IPS-18c (cell line): ENCODE results near the gene HMCN1.

ENCODE experiments used
- H3K4me3 ChIP-seq: 2 replicates; pipeline ENCODE4 v1.7.0; 2013; ENCODE audit warnings: low read depth, mild to moderate bottlenecking, low read length, moderate library complexity; ENCODE audit not compliant: insufficient read depth
- H3K9me3 ChIP-seq: one replicate; pipeline ENCODE4 v1.6.1; 2013; ENCODE audit warnings: mild to moderate bottlenecking, low read length, moderate library complexity; ENCODE audit not compliant: control insufficient read depth, insufficient read depth

Gene HMCN1

DNA sequence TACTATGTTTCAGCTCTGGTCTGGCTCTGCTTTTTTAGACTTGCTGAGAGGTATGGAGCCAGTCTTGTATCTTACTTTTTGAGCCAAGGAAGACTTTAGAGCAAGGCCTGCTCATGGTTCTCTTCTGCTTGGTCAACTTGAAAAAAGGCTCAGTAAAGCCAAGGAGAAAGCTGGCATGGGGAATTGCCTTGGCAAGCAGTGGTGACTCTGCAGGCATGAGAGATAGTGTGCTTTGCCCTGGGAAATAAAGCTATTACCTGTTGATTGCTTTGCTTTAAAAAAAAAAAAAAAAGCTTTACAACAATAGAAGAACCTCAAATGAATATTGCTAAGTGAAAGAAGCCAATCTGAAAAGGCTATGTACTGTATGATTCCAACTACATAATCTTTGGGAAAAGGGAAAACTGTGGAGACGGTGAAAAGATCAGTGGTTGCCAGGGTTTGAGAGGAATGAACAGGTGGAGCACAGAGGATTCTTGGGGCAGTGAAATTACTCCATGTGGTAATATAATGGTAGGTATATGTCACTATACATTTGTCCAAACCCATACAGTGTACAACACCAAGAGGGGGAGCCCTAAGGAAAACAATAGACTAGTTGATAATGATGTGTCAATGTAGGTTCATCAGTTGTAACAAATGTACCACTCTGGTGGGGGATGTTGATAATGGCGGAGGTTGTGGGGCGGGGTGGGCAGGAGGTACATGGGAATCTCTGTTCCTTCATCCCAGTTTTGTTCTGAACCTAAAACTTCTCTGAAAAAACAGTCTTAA, 87.6 kb downstream of the HMCN1 start:
- Histone ChIP-seq H3K9me3 (no peaks in the 10 kb centered on the region), H3K4me3 (no peak overlapping the region)

DNA sequence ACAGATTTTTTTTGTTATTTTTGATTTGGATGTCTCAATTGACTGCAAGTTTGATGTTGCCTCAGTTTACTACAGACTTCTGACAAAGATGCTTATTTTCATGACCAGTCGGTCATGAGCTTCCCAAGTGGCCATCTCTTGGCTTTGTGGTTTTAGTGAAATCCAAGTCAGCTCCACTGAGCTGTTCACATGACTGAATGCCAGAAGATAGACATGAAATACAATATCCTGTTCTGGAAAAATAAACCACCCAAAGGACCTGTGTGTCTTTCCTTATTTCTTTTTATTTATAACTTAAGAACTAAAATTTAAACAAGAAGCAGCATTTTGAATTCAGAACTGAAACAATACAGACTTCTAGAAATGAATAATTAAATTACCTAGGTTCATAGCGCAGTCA, 89.3 kb downstream of the HMCN1 start:
- Histone ChIP-seq H3K9me3 (no peaks in the 10 kb centered on the region), H3K4me3 (no peak overlapping the region)

DNA sequence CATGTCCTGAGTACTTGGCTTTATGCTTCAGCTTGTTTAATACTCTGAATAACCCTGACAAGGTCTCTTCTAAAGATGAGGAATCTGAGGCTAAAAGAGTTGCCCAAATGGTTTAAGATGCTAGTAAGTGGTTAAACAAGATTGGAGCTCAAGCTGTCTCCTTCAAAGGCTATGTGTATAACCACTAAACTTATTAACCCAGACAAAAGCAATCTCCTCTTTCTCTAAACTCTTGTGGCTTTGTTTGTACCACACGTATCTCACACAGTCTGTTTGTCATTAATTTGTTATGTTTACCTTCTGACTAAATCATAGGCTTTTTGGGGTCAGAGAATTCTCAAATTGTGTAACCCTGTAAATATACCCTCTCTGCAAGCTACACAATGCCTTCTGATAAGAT, 89.9 kb downstream of the HMCN1 start:
- Histone ChIP-seq H3K9me3 (no peaks in the 10 kb centered on the region), H3K4me3 (no peak overlapping the region)

DNA sequence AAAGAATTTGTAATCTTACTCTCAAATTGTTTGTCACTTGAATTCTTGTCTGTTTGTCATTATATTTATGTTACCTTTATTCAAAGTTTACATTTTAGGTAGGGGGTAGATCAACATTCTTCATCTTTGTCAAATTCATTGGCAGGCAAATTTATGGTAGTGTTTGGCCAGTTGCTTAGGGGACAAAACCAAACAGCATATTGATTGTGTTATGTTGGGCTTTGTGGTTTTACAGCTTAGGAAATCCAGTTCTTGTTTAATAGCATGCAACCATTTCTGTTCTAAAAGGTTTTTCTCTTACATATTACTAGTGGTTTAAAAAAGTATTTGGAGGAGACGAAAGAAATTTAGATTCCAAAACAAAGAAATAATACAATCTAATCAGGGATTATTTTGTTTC, 91.4 kb downstream of the HMCN1 start:
- Histone ChIP-seq H3K4me3 (no peak overlapping the region), H3K9me3 (no peaks in the 10 kb centered on the region)

DNA sequence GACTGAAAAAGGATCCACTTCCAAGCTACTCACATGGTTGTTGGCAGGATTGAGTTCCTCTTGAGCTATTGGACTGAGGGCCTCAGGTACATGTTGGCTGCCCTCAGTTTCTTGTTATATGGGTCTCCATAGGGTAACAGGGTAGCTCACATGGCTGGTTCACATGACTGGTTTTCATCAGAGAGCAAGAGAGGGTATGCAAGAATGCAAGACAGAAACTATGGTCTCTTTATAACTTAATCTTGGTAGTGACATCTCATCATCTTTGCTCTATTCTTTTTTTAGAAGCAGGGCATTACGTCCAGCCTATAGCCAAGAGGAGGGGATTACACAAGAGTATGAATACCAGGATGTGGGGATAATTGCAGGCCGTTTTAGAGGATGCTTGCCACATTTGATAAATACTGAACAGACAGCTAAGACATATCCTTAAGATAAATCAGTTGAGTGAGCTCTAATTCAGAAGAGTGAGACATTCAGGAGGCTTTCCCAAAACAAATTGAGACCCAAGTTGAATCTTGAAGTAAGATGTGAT, 100.2 kb downstream of the HMCN1 start:
- Histone ChIP-seq H3K4me3 (no peak overlapping the region), H3K9me3 (no peaks in the 10 kb centered on the region)

DNA sequence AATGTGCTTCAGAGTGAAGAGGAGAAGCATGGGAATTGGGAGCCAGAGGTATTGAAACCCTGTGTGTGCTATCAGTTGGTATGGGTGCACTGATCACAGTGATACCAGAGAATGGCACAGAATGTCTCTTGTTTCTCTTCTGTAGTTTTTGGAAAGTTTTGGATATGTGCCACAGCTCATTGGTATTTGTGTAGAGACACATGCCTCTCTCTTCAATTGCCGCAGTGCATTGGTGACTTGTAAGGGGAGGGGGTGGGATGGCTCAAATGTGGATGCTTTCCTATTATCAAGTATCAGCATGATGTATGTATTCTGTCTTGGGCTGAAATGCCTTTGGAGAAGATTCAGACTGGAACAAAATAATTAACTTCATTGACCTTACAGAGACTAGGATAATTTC, 101.0 kb downstream of the HMCN1 start:
- no peak overlapping the region for H3K4me3 ChIP-seq
- H3K9me3 ChIP-seq = no peaks in the 10 kb centered on the region

DNA sequence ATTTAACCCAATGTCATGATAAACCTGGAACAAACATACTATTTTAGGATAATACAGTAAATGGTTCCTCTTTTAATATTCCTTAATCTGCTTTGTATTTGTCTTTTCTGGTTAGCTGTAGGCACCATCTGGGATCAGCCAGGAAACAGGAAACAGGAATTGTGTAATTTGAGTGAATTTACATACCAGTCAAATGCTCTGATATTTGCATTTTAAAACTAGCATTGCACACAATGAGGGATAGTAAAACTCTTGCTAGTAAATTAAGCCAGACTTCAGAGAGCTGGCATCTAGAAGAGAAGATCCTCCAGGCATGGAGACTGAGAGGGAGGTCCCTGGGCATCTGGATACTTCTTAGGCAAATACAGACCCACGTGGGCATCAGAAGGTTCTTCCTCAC, 103.5 kb downstream of the HMCN1 start:
- H3K9me3 ChIP-seq = no peaks in the 10 kb centered on the region
- H3K4me3 ChIP-seq = no peak overlapping the region

DNA sequence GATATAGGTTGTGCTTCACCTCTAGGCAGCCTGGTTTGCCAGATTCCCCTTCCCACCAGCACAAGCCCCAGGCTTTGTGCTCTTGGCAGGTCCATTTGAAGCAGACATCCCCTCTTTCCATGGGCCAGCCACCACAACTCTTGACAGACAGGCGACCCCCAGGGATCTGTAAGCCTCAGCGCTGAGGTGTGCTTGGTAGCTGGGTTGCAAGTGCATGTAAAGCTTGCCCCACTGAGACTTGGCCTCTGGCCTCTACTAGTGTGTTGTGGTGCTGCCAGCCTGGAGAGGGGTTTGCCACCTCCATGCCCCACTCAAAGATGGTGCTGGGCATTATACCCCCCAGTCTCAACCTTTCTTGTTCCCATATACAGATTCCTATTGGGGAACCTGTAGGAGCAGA, 103.9 kb downstream of the HMCN1 start:
- no peaks in the 10 kb centered on the region for H3K9me3 ChIP-seq

DNA sequence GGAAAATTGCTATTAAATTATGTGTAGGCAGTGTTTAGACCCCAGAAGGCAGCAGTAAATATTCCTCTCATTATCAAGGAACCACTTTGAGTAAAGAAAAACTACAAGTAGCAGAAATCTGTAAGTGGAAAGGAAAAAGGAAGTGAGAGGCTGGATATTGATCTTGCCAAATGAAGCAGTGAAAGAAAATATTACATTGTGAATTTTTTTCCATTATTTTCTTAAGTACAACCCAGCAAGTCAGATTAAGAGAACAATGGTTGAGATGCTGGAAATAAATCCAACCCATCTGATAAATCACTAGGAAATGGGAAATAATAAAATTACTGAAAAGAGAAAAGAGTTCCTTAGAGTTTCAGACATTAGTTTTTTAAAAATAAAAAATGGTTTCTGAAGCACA, 106.7 kb downstream of the HMCN1 start:
- no peak overlapping the region for H3K4me3 ChIP-seq
- no peaks in the 10 kb centered on the region for H3K9me3 ChIP-seq

More for the DNA sequence above, 103.9 kb downstream of the HMCN1 start:
- H3K4me3 ChIP-seq = no peak overlapping the region

DNA sequence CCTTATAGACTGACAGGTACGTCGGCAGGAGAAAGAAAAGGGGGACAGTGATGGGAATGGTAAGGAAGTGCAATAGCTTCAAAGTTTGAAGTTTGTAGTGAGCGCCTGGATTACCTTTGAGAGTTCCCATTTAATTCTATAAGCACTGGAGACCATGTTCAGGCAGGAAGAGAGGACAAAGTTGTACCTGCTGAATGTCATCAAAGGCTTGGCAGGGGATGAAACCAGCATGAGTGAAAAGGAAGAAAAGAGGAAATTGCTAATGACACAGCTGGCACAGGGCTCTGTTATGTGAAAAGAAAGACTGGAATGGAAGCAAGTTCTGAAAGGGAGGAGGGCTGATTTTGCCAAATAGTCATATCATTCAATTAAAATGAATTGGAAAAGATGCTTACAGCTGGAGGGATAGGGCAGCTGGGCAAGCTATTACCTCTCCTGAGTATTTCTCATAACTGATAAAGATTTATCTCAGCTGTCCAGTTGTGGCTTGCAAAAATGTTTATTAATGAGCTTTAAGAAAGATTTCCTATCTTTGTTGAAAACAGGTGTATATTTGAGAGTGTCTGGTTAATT, 109.2 kb downstream of the HMCN1 start:
- Histone ChIP-seq H3K4me3 (no peak overlapping the region), H3K9me3 (no peaks in the 10 kb centered on the region)

DNA sequence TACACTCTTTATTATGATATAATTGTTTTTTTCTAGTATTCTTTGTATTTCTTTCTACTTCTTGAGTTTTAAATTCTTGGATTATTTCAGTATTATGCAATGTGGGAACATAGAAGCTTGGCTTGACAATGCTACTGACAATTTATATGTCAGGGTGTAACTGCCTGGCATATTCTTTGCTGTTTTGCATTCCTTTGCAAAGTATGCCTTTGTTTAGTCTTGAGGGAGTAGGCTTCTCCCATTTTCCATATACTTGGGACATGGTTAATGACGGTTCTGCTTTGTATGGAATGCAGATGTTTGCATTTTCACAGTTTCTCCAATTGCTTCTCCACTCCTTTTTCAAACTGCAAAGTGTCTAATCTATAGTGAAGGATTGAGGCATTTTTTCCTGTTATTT, 109.8 kb downstream of the HMCN1 start:
- H3K4me3 ChIP-seq = no peak overlapping the region
- H3K9me3 ChIP-seq = no peaks in the 10 kb centered on the region

DNA sequence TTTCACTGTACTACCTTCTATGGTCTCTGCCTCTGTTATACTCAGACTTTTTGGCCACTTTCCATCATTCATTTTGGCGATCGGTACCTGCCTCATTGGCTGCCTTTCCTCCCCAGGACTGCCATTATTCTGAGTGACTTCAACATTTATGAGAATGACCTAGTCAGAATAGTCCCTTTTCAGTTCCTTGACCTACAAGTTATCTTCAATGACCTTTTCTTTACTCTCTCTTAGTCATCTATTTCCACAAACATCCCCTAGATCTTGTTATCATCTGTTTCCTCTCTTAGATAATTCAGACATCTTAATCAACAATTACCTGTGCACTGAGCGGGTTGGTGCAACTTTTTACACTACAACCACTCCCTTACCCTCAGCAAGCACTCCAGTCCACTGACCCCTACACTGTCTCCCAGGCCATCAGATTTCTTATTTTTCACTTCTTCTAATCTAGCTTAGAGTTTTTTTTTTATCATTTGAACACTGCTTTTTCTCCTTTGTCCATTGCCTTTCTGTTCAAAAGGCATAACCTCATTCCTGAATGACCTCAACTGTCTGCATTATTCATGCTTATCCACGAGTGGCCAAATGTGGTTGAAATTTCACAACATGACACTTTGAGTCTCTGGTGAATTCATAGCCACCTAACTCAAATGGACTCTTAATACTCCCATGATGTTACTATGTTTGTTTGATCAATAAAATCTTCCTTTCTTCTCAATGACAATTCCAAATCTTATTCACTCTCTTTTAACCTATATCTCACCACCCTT, 112.7 kb downstream of the HMCN1 start:
- Histone ChIP-seq H3K9me3 (no peaks in the 10 kb centered on the region), H3K4me3 (no peak overlapping the region)

DNA sequence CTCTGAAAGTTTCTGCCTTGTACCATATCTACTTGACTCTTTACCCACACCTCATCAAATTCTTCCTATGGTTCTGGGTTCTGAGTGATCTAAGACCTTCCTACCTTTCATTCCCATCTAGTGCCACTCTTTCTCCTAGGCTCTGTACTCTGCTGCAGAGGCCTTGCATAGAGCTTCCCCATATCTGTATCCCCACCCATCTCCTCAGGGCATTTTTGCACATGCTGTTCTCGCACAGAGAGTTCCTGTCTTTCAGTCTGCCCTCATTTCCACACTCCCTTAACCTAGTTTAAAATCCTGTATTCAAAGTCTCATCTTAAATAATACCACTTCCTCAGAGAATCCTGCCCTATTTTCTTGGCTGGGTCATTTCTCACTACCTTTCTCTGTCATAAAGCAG, 114.8 kb downstream of the HMCN1 start:
- Histone ChIP-seq H3K4me3 (no peak overlapping the region), H3K9me3 (no peaks in the 10 kb centered on the region)

DNA sequence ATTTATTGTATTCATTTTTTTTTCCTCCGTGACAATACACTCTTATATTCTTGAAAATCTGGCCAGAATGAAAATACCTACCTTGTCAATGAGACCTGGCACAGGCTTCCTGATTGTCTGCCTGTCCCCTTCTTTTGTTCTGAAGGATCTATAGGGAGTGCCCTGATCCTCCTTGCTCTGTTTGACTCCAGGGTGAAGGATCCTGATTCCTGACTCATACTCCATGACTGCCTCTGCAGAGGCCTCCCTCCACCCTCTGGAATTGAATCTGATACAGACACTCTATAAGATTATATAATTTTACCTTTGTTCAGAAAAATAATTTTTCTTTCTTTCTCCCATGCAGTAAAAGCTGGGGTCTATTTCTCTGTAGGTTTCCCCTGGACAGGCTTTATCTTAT, 116.2 kb downstream of the HMCN1 start:
- Histone ChIP-seq H3K4me3 (no peak overlapping the region), H3K9me3 (no peaks in the 10 kb centered on the region)

DNA sequence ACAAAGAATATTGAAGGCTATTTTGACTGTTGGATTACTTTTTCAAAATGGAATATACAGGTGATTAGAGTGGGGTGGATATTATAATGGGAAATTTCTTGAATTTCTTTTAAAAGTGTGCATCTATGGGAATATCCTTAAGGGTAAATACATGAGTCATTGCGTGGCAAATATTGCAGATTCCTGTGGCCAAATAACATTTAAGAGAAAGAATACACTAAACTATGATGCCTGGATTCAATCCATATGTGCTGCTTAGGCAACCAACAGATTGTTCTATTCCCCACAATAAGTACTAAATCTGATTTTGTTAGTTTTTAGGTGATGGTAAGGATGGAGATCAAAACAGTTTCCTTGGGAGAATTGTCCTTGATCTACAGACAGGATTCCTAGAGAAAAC, 119.5 kb downstream of the HMCN1 start:
- no peaks in the 10 kb centered on the region for H3K9me3 ChIP-seq
- no peak overlapping the region for H3K4me3 ChIP-seq

DNA sequence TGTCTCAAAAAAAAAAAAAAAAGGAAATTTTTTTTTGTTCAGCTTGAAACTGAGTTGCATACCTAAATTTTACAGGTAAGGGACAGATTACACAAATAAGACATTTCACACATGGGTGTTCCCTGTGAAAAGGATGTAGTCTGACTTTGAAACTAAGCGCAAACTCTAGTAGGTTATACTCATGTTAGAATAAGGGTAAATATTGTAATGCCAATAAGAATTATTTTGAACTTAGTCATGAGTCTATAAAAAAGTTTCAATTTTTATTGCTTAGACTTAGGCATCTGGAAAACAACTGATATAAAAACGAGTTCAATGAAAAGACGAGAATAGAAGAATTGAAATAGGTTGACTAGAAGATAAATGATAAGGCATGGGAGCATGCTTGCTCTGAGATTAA, 122.3 kb downstream of the HMCN1 start:
- no peak overlapping the region for H3K4me3 ChIP-seq

DNA sequence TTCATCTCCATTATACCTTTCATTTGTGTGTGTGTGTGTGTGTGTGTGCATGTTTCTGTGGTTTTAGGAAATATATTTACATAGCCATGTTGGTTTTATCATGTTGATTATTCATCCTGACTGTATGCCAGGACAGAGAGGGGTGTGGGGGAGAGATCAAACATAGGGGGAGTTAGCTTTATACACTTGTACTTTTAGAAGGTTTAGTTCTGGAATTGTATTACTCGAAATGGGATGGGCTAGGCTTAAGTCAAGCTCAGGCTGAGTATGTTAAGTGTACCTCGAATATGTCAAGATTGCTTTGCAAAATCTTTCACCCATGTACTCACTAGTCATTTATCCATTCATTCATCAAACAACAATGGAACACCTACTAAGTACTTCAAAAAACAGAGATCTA, 123.3 kb downstream of the HMCN1 start:
- no peak overlapping the region for H3K4me3 ChIP-seq

More for the DNA sequence above, 122.3 kb downstream of the HMCN1 start:
- no peaks in the 10 kb centered on the region for H3K9me3 ChIP-seq

DNA sequence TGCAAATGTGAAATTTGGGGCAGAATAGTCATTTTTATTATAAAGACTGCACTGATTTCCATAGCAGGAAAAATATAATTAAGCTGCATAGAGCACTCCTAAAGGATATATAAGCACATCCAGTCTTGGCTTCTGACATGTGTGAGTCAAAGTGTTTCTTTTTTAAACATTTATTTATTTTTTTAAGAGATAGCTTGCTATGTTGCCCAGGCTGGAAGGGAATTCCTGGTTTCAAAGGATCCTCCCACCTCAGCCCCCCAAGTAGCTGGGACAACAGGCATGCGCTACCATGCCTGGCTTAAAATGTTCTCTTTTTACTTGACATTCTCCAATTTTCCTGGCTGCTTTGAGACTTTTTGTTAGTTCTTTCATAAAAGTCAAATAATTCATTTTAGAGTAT, 126.1 kb downstream of the HMCN1 start:
- no peaks in the 10 kb centered on the region for H3K9me3 ChIP-seq
- no peak overlapping the region for H3K4me3 ChIP-seq

More for the DNA sequence above, 123.3 kb downstream of the HMCN1 start:
- H3K9me3 ChIP-seq = no peaks in the 10 kb centered on the region
